SK-N-SH (cell line): Measurements from ENCODE around the gene MYO18A. TPM values are rescaled to one million over a fixed set of nuclear protein-coding genes. Genes with fewer than 3 reads are reported as not detected.

ENCODE experiments used
- CTCF ChIA-PET: fragments of 300-600, 350-600 bp; formaldehyde crosslinking; extraction: SDS; loops from one replicate; lab custom pipeline; 2021; lab: Yijun Ruan, JAX
- POLR2A ChIA-PET: fragments of 350-600 bp; sonication (Branson Sonifier 250); formaldehyde crosslinking; extraction: SDS; loops from one replicate; lab custom pipeline; 2020; ENCODE audit warnings: antibody characterized with exemption, inconsistent platforms; lab: Yijun Ruan, JAX
- DNase-seq: peaks from one replicate; pipeline ENCODE4 v3.0.0; 2012
- H2AFZ ChIP-seq: fragments of 200-600 bp; sonication (generic); 2 replicates; pipeline ENCODE4 v1.8.1; 2016; ENCODE audit warnings: antibody characterized with exemption, mild to moderate bottlenecking, low read depth
- H3F3A ChIP-seq: fragments of 200-600 bp; sonication (generic); replicated peaks from 2 replicates; pipeline ENCODE3; 2016; ENCODE audit warnings: antibody characterized with exemption, mild to moderate bottlenecking; ENCODE audit not compliant: insufficient read depth
- H3K27ac ChIP-seq, 2 experiments: fragments of 200-500 bp in 1 of 2; fragments of 200-600 bp in 1 of 2; sonication (Bioruptor generic) in 1 of 2; sonication (generic), shearing (Covaris generic) in 1 of 2; 2 replicates each; pipeline versions ENCODE4 v1.5.1 to v1.6.1; 2014 to 2016; ENCODE audit warnings: low read depth in 2 of 2, inconsistent platforms in 1 of 2, low read length in 1 of 2, mild to moderate bottlenecking in 1 of 2, mixed read lengths in 1 of 2
- H3K27me3 ChIP-seq: fragments of 200-600 bp; sonication (generic), shearing (Covaris generic); 2 replicates; pipeline ENCODE4 v1.6.1; 2016; ENCODE audit warnings: mixed run types; ENCODE audit not compliant: insufficient read depth
- H3K36me3 ChIP-seq, 2 experiments: fragments of 200-500 bp in 1 of 2; fragments of 200-600 bp in 1 of 2; sonication (Bioruptor generic) in 1 of 2; sonication (generic) in 1 of 2; replicated peaks in 1 of 2; 2 replicates each; pipeline versions ENCODE3 to v1.5.1; 2014 to 2016; ENCODE audit warnings: low read length in 1 of 2, mild to moderate bottlenecking in 1 of 2; ENCODE audit not compliant: insufficient read depth in 2 of 2, control insufficient read depth in 1 of 2
- H3K4me1 ChIP-seq, 2 experiments: fragments of 200-500 bp in 1 of 2; fragments of 200-600 bp in 1 of 2; sonication (Bioruptor generic) in 1 of 2; sonication (generic), shearing (Covaris generic) in 1 of 2; 2 replicates each; pipeline versions ENCODE4 v1.5.1 to v1.6.1; 2014 to 2016; ENCODE audit warnings: low read depth in 1 of 2, low read length in 1 of 2, mixed run types in 1 of 2; ENCODE audit not compliant: insufficient read depth in 2 of 2, control insufficient read depth in 1 of 2
- H3K4me2 ChIP-seq: fragments of 200-600 bp; sonication (generic), shearing (Covaris generic); 2 replicates; pipeline ENCODE4 v1.6.1; 2017; ENCODE audit warnings: mixed run types
- H3K4me3 ChIP-seq, 2 experiments: fragments of 200-500 bp in 1 of 2; fragments of 200-600 bp in 1 of 2; sonication (Bioruptor generic) in 1 of 2; sonication (generic), shearing (Covaris generic) in 1 of 2; 2 replicates each; pipeline versions ENCODE4 v1.5.1 to v1.8.1; 2014 to 2016; ENCODE audit warnings: low read depth in 2 of 2, inconsistent platforms in 1 of 2, low read length in 1 of 2, mild to moderate bottlenecking in 1 of 2, mixed read lengths in 1 of 2, moderate library complexity in 1 of 2
- H3K79me2 ChIP-seq: fragments of 200-600 bp; sonication (generic); 2 replicates; pipeline ENCODE4 v1.8.1; 2017; ENCODE audit warnings: mild to moderate bottlenecking; ENCODE audit not compliant: insufficient read depth
- H3K9ac ChIP-seq: fragments of 200-600 bp; sonication (generic); 2 replicates; pipeline ENCODE4 v1.6.1; 2017; ENCODE audit warnings: mixed run types
- H3K9me2 ChIP-seq: fragments of 200-600 bp; sonication (generic); 2 replicates; pipeline ENCODE4 v1.6.1; 2017; ENCODE audit warnings: mixed run types
- H3K9me3 ChIP-seq: fragments of 200-600 bp; sonication (generic); 2 replicates; pipeline ENCODE4 v1.6.1; 2017; ENCODE audit warnings: mixed run types, mild to moderate bottlenecking, moderate library complexity
- H4K20me1 ChIP-seq: fragments of 200-600 bp; sonication (generic); 2 replicates; pipeline ENCODE4 v1.6.1; 2017; ENCODE audit warnings: mild to moderate bottlenecking, mixed run types; ENCODE audit not compliant: insufficient read depth
- EZH2phosphoT487 ChIP-seq: fragments of 200-600 bp; sonication (generic); IDR thresholded peaks from 2 replicates; pipeline ENCODE4 v1.6.1; 2017; ENCODE audit warnings: low read depth, mixed run types, mild to moderate bottlenecking, antibody characterized with exemption, moderate library complexity, borderline replicate concordance
- FOSL2 ChIP-seq: IDR thresholded peaks from 2 replicates; pipeline ENCODE4 v1.4.0; 2012; ENCODE audit warnings: low read depth, mild to moderate bottlenecking, moderate library complexity, borderline replicate concordance
- FOXJ3 ChIP-seq: sonication (generic); formaldehyde crosslinking; IDR thresholded peaks from 2 replicates; pipeline ENCODE4 v1.5.1; 2020; ENCODE audit warnings: mild to moderate bottlenecking, missing genetic modification reagents
- GABPA ChIP-seq: IDR thresholded peaks from 2 replicates; pipeline ENCODE4 v1.4.0; 2012; ENCODE audit warnings: low read depth, mild to moderate bottlenecking
- GATA2 ChIP-seq: sonication (generic); formaldehyde crosslinking; IDR thresholded peaks from 2 replicates; pipeline ENCODE4 v1.5.0; 2020; ENCODE audit warnings: mild to moderate bottlenecking, missing genetic modification reagents
- MAX ChIP-seq: IDR thresholded peaks from 2 replicates; pipeline ENCODE4 v1.4.0; 2012; ENCODE audit warnings: low read depth
- NFIC ChIP-seq: IDR thresholded peaks from 2 replicates; pipeline ENCODE4 v1.4.0; 2012; ENCODE audit warnings: borderline replicate concordance
- POLR2AphosphoS5 ChIP-seq: IDR thresholded peaks from 2 replicates; pipeline ENCODE4 v1.6.1; 2012; ENCODE audit warnings: low read depth, low read length
- SMC3 ChIP-seq: IDR thresholded peaks from 2 replicates; pipeline ENCODE4 v1.6.1; 2012; ENCODE audit warnings: low read depth, low read length, improper control_type of control experiment
- TAF1 ChIP-seq: IDR thresholded peaks from 2 replicates; pipeline ENCODE4 v1.6.1; 2012; ENCODE audit warnings: low read depth, mild to moderate bottlenecking, low read length, moderate library complexity, borderline replicate concordance
- TEAD4 ChIP-seq: IDR thresholded peaks from 2 replicates; pipeline ENCODE4 v1.4.0; 2012; ENCODE audit warnings: mild to moderate bottlenecking, borderline replicate concordance; ENCODE audit not compliant: insufficient read depth
- YY1 ChIP-seq: IDR thresholded peaks from 2 replicates; pipeline ENCODE4 v1.4.0; 2012; ENCODE audit warnings: low read depth, mild to moderate bottlenecking
- WGBS: methylation state at CpG from one replicate; pipeline ENCODE4 v1.1.6; 2017; ENCODE audit warnings: low lambda C conversion rate; 5-methylcytosine and 5-hydroxymethylcytosine counted together
- polyA plus RNA-seq, 3 experiments: library from polyadenylated mRNA; depleted of rRNA; stranded (reverse); fragments of >200 nt; gene quantifications; 2 replicates each; pipeline ENCODE4 v1.2.3, GENCODE V29; 2012
- TF ChIP-seq, protein P1 (sequence below): fragments of 150-350 bp; IDR thresholded peaks from 2 replicates; pipeline ENCODE4 v1.6.1; 2017; ENCODE audit warnings: antibody characterized with exemption, low read length, low read depth, borderline replicate concordance

Gene MYO18A
- polyA plus RNA-seq, 1 of the 3 experiments (the other 2 are of a cell fraction), result 6.6 TPM

- Histone ChIP-seq H3K79me2 (no peaks in the 10 kb centered on the region), H2AFZ (no peak overlapping the region), H3K4me2 (no peak overlapping the region), H3K36me3 (peaks cover 0 to 20% of the 10 kb centered on the region in 2 experiments), H3K27me3 (no peaks in the 10 kb centered on the region), H3K9me3 (no peaks in the 10 kb centered on the region), H3F3A (no peaks in the 10 kb centered on the region), H3K27ac (no peak overlapping the region), H3K4me1 (peaks cover 0 to 37% of the 10 kb centered on the region in 2 experiments; a peak in 3 of 4 replicates), H3K4me3 (no peak overlapping the region), H3K9me2 (no peaks in the 10 kb centered on the region), H3K9ac (no peak overlapping the region), H4K20me1 (no peaks in the 10 kb centered on the region)
- ChIA-PET POLR2A (no interaction called here), CTCF (interaction anchor here (1.0 to 26.8 kb wide), 7 partner anchors 8 to 141 kb away, joined by 3 to 947 read pairs (median 7); partner anchors contain the start of gene PHF12)
- 95% methylated on average over 8 of the region's 8 CpGs for WGBS
- TF ChIP-seq GABPA, result no peak
- TF ChIP-seq TAF1, result no peak
- no peak for TF ChIP-seq FOXJ3 (CRISPR knock-in tag)
- TF ChIP-seq GATA2 (CRISPR knock-in tag), result no peak
- TF ChIP-seq POLR2AphosphoS5, result no peak
- TF ChIP-seq YY1, result no peak
- no peak for TF ChIP-seq NFIC
- TF ChIP-seq MAX, result no peak
- TF ChIP-seq FOSL2, result no peak
- TF ChIP-seq TEAD4, result no peak
- TF ChIP-seq SMC3, result no peak
- TF ChIP-seq, protein P1, sequence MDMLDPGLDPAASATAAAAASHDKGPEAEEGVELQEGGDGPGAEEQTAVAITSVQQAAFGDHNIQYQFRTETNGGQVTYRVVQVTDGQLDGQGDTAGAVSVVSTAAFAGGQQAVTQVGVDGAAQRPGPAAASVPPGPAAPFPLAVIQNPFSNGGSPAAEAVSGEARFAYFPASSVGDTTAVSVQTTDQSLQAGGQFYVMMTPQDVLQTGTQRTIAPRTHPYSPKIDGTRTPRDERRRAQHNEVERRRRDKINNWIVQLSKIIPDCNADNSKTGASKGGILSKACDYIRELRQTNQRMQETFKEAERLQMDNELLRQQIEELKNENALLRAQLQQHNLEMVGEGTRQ, result no peak
- no peak for TF ChIP-seq EZH2phosphoT487
- no peak for DNase-seq
These were observed 79.9 kb downstream of the MYO18A start for GRCh38 chr17:29100296-29100695.

DNA sequence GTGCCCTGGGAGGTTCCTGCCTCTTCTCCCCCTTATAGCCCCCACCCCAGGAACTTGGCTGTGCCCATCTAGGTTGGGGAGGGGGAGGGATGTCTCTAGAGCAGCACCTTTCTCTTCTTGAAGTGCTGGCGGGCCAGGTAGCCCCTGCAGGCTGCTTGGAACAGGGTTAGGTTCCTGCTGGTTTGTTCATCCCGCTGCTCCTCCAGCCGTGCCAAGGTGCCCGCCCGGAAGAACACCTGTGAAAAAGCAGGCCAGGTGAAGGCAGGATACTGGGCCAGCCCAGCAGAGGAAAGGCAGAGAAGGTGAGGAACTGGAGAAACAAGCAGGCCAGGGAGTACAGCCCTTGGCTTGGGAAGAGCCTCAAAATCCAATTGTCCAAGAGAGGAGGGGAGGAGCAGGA is 80.7 kb downstream of the MYO18A start:
- H4K20me1 ChIP-seq, result no peaks in the 10 kb centered on the region
- no peaks in the 10 kb centered on the region for H3K9me2 ChIP-seq
- peaks cover 0 to 37% of the 10 kb centered on the region in 2 experiments; a peak in 3 of 4 replicates for H3K4me1 ChIP-seq
- no peak overlapping the region for H3K27ac ChIP-seq
- H3K27me3 ChIP-seq, result no peaks in the 10 kb centered on the region
- no peak overlapping the region for H2AFZ ChIP-seq
- 96% methylated on average over 4 of the region's 5 CpGs for WGBS
- peaks cover 0 to 25% of the 10 kb centered on the region in 2 experiments for H3K36me3 ChIP-seq
- ChIA-PET CTCF (interaction anchor here (1.4 to 3.4 kb wide), 5 partner anchors 10 to 146 kb away, joined by 5 to 14 read pairs (median 6); no protein-coding TSS in a partner anchor), POLR2A (no interaction called here)
- no peaks in the 10 kb centered on the region for H3F3A ChIP-seq
- no peak overlapping the region for H3K4me3 ChIP-seq
- H3K9me3 ChIP-seq, result no peaks in the 10 kb centered on the region
- DNase-seq, result no peak
- no peaks in the 10 kb centered on the region for H3K79me2 ChIP-seq
- H3K4me2 ChIP-seq, result no peak overlapping the region
- no peak overlapping the region for H3K9ac ChIP-seq
- TF ChIP-seq NFIC, result no peak
